RWPE1 (cell line): ENCODE measurements around the gene ALDH3A2.

Experiments used
- CTCF ChIA-PET: fragments of 350-600 bp; sonication (Branson Sonifier 250); formaldehyde crosslinking; extraction: SDS; loops from one replicate; lab custom pipeline; 2021; lab: Yijun Ruan, JAX
- POLR2A ChIA-PET: fragments of 400-600 bp; formaldehyde crosslinking; extraction: SDS; loops from one replicate; lab custom pipeline; 2020; ENCODE audit warnings: antibody characterized with exemption; ENCODE audit not compliant: low non-redundant PET; lab: Yijun Ruan, JAX
- DNase-seq: peaks from one replicate; pipeline ENCODE4 v3.0.0; 2012; ENCODE audit warnings: low spot score
- H3K27ac ChIP-seq: fragments of 450-650 bp; 2 replicates; pipeline ENCODE4 v1.5.1; 2017
- TF ChIP-seq, protein P1 (sequence below): fragments of 450-650 bp; conservative IDR thresholded peaks from 2 replicates; pipeline ENCODE4 v1.5.1; 2017; ENCODE audit warnings: low read depth, mild to moderate bottlenecking

The ALDH3A2 gene

DNA sequence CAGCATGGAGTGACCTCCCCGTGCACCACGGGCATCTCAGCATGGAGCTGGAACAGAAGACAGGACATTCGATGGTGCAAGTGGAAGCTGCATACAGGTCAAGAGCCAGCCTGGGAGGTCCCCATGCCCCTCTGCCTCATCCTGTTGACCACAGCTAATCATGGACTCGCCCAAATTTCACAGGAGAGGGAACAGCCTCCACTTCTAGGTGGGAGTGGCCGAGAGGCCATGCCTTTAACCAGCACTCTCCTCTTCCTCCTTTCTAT, 71.6 kb downstream of the ALDH3A2 start:
- ChIA-PET POLR2A (interaction anchor here (1.1 kb wide), 1 partner anchor 32 kb away, joined by 5 read pairs; no protein-coding TSS in a partner anchor), CTCF (interaction anchor here (0.7 to 2.0 kb wide), 2 partner anchors 25 to 197 kb away, joined by 4 to 6 read pairs; no protein-coding TSS in a partner anchor)
- TF ChIP-seq, protein P1, sequence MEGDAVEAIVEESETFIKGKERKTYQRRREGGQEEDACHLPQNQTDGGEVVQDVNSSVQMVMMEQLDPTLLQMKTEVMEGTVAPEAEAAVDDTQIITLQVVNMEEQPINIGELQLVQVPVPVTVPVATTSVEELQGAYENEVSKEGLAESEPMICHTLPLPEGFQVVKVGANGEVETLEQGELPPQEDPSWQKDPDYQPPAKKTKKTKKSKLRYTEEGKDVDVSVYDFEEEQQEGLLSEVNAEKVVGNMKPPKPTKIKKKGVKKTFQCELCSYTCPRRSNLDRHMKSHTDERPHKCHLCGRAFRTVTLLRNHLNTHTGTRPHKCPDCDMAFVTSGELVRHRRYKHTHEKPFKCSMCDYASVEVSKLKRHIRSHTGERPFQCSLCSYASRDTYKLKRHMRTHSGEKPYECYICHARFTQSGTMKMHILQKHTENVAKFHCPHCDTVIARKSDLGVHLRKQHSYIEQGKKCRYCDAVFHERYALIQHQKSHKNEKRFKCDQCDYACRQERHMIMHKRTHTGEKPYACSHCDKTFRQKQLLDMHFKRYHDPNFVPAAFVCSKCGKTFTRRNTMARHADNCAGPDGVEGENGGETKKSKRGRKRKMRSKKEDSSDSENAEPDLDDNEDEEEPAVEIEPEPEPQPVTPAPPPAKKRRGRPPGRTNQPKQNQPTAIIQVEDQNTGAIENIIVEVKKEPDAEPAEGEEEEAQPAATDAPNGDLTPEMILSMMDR: no peak
- DNase-seq: no peak
- peak overlapping the region; percentile 98 for H3K27ac ChIP-seq

DNA sequence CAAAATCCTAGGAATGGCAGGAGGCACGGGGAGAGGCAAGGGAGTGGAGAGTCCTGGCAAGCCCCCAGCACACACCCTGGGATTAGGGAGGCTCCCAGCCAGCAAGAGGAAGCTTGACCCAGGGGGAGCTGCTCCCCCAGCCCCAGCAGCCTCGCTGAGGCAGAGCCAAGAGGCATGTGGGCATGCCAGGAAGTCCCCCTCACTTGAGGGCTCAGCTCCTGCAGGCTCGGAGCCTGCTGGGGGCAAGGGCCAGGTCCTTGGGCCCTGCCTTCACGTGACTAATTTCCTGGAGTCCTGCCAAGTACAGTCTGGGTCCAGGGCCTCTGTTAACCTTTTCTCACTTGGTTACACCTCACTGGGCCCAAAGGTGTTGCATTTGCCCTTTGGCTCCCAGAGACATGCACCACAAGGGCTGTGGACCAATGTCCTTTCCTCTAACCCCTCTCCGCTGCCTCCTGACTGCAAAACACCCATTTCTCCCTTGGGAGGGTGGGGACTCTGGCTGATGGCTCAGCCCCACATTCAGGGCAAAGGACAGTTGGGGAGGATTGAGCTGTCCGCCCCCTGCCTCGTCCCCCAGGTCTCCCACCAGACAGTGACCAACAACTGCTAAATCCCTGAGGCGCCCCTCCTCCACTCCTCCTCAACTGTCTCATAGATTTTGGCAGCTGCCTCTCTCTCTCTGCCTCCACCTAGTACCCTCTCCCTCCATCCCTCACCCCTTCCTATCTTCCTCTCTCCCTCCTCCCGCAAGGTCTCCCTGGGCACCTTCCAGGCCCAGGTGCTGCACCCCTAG, 72.3 kb downstream of the ALDH3A2 start:
- ChIA-PET POLR2A (interaction anchor here (1.1 kb wide), 1 partner anchor 32 kb away, joined by 5 read pairs; no protein-coding TSS in a partner anchor), CTCF (interaction anchor here (0.7 to 2.0 kb wide), 3 partner anchors 24 to 198 kb away, joined by 3 to 6 read pairs (median 4); no protein-coding TSS in a partner anchor)
- no peak for DNase-seq
- TF ChIP-seq, protein P1: no peak
- peak overlapping the region; percentile 98 for H3K27ac ChIP-seq

- peak overlapping the region; percentile 100 for H3K27ac ChIP-seq
- POLR2A ChIA-PET: interaction anchor here (0.6 kb wide), 1 partner anchor 29 kb away, joined by 3 read pairs; no protein-coding TSS in a partner anchor
- TF ChIP-seq, protein P1: no peak
- peak; percentile 89 for DNase-seq
- CTCF ChIA-PET: interaction anchor here (0.6 kb wide), 1 partner anchor 107 kb away, joined by 6 read pairs; no protein-coding TSS in a partner anchor
These were observed 75.4 kb downstream of the ALDH3A2 start for GRCh38 chr17:19723964-19724363.

- ChIA-PET POLR2A (interaction anchor here (0.6 kb wide), 1 partner anchor 29 kb away, joined by 3 read pairs; no protein-coding TSS in a partner anchor), CTCF (interaction anchor here (0.6 kb wide), 2 partner anchors 108 to 278 kb away, joined by 3 to 6 read pairs; no protein-coding TSS in a partner anchor)
- peak; percentile 82 for DNase-seq
- peak overlapping the region; percentile 100 for H3K27ac ChIP-seq
- TF ChIP-seq, protein P1: no peak
These were observed 76.2 kb downstream of the ALDH3A2 start for GRCh38 chr17:19724501-19725420.

- ChIA-PET POLR2A (no interaction called here), CTCF (interaction anchor here (0.6 kb wide), 2 partner anchors 9 to 279 kb away, joined by 3 read pairs; no protein-coding TSS in a partner anchor)
- peak overlapping the region; percentile 100 for H3K27ac ChIP-seq
- TF ChIP-seq, protein P1: no peak
- no peak for DNase-seq
These were observed 76.9 kb downstream of the ALDH3A2 start for GRCh38 chr17:19725486-19725885.
